CD14-positive monocyte (primary cell): ENCODE data around the gene SLC47A2. TPM values are rescaled to one million over a fixed set of nuclear protein-coding genes. Genes with fewer than 3 reads are reported as not detected.

Experiments used
- DNase-seq, 3 donors: peaks; one replicate each; pipeline ENCODE4 v3.0.0-alpha.2; 2011 to 2022
- H2AFZ ChIP-seq: 2 replicates; pipeline ENCODE4 v1.6.0; 2012; ENCODE audit warnings: mild to moderate bottlenecking, low read depth, low read length, inconsistent platforms; ENCODE audit not compliant: insufficient read depth, poor library complexity, severe bottlenecking
- H3K27ac ChIP-seq, 2 donors: 1 replicate in 1 of 2; 2 replicates in 1 of 2; pipeline ENCODE4 v1.5.1; 2012 to 2013; ENCODE audit warnings: low read length in 2 of 2, control low read depth in 1 of 2, inconsistent platforms in 1 of 2, low read depth in 1 of 2, mild to moderate bottlenecking in 1 of 2
- H3K27me3 ChIP-seq, 2 donors: one replicate each; pipeline versions ENCODE4 v1.6.0 to v1.6.1; 2011 to 2013; ENCODE audit warnings: low read length in 2 of 2; ENCODE audit not compliant: control insufficient read depth in 2 of 2, insufficient read depth in 2 of 2
- H3K36me3 ChIP-seq, 2 donors: replicated peaks in 1 of 2; 1 replicate in 1 of 2; 2 replicates in 1 of 2; pipeline versions ENCODE4 v1.5.1 to v1.6.1; 2012 to 2013; ENCODE audit warnings: low read length in 2 of 2, control low read depth in 1 of 2, inconsistent platforms in 1 of 2, mild to moderate bottlenecking in 1 of 2; ENCODE audit not compliant: insufficient read depth in 2 of 2, control insufficient read depth in 1 of 2
- H3K4me1 ChIP-seq, 2 donors: 1 replicate in 1 of 2; 2 replicates in 1 of 2; pipeline versions ENCODE4 v1.5.1 to v1.6.1; 2012 to 2013; ENCODE audit warnings: low read length in 2 of 2, control low read depth in 1 of 2, inconsistent platforms in 1 of 2, mild to moderate bottlenecking in 1 of 2, moderate library complexity in 1 of 2; ENCODE audit not compliant: insufficient read depth in 2 of 2, control insufficient read depth in 1 of 2
- H3K4me2 ChIP-seq: replicated peaks from 2 replicates; pipeline ENCODE3; 2012; ENCODE audit warnings: low read length, moderate library complexity, mild to moderate bottlenecking; ENCODE audit not compliant: poor library complexity, severe bottlenecking; ENCODE audit errors: extremely low read depth
- H3K4me3 ChIP-seq, 3 experiments: fragments of 200-600 bp in 1 of 3; sonication (generic) in 1 of 3; replicated peaks in 1 of 3; 1 replicate in 2 of 3; 2 replicates in 1 of 3; pipeline ENCODE4 v1.5.1; 2011 to 2013; ENCODE audit warnings: low read length in 3 of 3, mild to moderate bottlenecking in 3 of 3, control low read depth in 2 of 3, low read depth in 2 of 3, inconsistent platforms in 1 of 3, moderate library complexity in 1 of 3
- H3K79me2 ChIP-seq: 2 replicates; pipeline ENCODE4 v1.6.0; 2012; ENCODE audit warnings: mild to moderate bottlenecking, control low read depth, inconsistent platforms, low read length, moderate library complexity; ENCODE audit not compliant: insufficient read depth
- H3K9ac ChIP-seq: 2 replicates; pipeline ENCODE4 v1.6.0; 2017; ENCODE audit warnings: low read length, mild to moderate bottlenecking; ENCODE audit not compliant: insufficient read depth, poor library complexity, severe bottlenecking
- H3K9me3 ChIP-seq, 2 donors: replicated peaks in 1 of 2; 1 replicate in 1 of 2; 2 replicates in 1 of 2; pipeline versions ENCODE4 v1.5.1 to v1.6.1; 2012 to 2013; ENCODE audit warnings: low read length in 2 of 2, control low read depth in 1 of 2; ENCODE audit not compliant: control insufficient read depth in 1 of 2, insufficient read depth in 1 of 2
- H4K20me1 ChIP-seq: 2 replicates; pipeline ENCODE4 v1.6.0; 2012; ENCODE audit warnings: mild to moderate bottlenecking, low read length, control low read depth, moderate library complexity; ENCODE audit not compliant: insufficient read depth
- H3K27ac Mint-ChIP-seq, 7 donors: one replicate each; pipeline ENCODE4 v1.8.0; 2020; ENCODE audit warnings: mild to moderate bottlenecking in 7 of 7, mixed read lengths in 7 of 7, moderate library complexity in 6 of 7, inconsistent platforms in 2 of 7
- H3K27me3 Mint-ChIP-seq, 3 donors: one replicate each; pipeline ENCODE4 v1.8.0; 2021 to 2022; ENCODE audit warnings: low read depth in 3 of 3, mild to moderate bottlenecking in 3 of 3, mixed read lengths in 3 of 3, moderate library complexity in 3 of 3, inconsistent platforms in 1 of 3
- H3K36me3 Mint-ChIP-seq, 2 donors: one replicate each; pipeline ENCODE4 v1.8.0; 2020; ENCODE audit warnings: mixed read lengths in 2 of 2, inconsistent platforms in 1 of 2, mild to moderate bottlenecking in 1 of 2
- H3K4me1 Mint-ChIP-seq: one replicate; pipeline ENCODE4 v1.8.0; 2020; ENCODE audit warnings: mild to moderate bottlenecking, mixed read lengths
- H3K4me3 Mint-ChIP-seq, 2 donors: one replicate each; pipeline ENCODE4 v1.8.0; 2020; ENCODE audit warnings: mild to moderate bottlenecking in 2 of 2, mixed read lengths in 2 of 2, moderate library complexity in 1 of 2
- H3K9me3 Mint-ChIP-seq, 7 donors: one replicate each; pipeline ENCODE4 v1.8.0; 2020 to 2022; ENCODE audit warnings: mixed read lengths in 7 of 7, mild to moderate bottlenecking in 6 of 7, moderate library complexity in 6 of 7, inconsistent platforms in 2 of 7
- CTCF ChIP-seq: fragments of 200-600 bp; IDR thresholded peaks from one replicate; pipeline ENCODE4 v1.8.0; 2022; ENCODE audit warnings: antibody characterized with exemption, mild to moderate bottlenecking
- WGBS: methylation state at CpG from one replicate; pipeline ENCODE4 v1.1.5; 2013; ENCODE audit warnings: missing lambda C conversion rate; ENCODE audit not compliant: insufficient coverage; 5-methylcytosine and 5-hydroxymethylcytosine counted together
- intact Hi-C, 2 donors: fragments of 100-400 bp; cut with micrococcal nuclease; formaldehyde crosslinking; loops; one replicate each; pipeline versions ENCODE4 v1.15.0 to v1.15.1; 2023
- polyA plus RNA-seq, 3 donors: library from polyadenylated mRNA; depleted of rRNA in 1 of 3; unstranded in 2 of 3; stranded (reverse) in 1 of 3; fragments of 300-500 nt in 2 of 3; fragments of >200 nt in 1 of 3; fragmentation: Illumina TruSeq in 2 of 3; gene quantifications; 1 replicate in 2 of 3; 2 replicates in 1 of 3; pipeline ENCODE4 v1.2.3, GENCODE V29; 2012 to 2021

SLC47A2 gene
- polyA plus RNA-seq, 3 donors, result not detected

GRCh38 chr17:19718041-19718612 lies 1.7 kb upstream of the SLC47A2 start:
- intact Hi-C loops, result no loop called here
- Histone ChIP-seq H3K4me2 (no peak overlapping the region), H3K27ac (no peak overlapping the region), H4K20me1 (no peaks in the 10 kb centered on the region), H3K4me1 (peaks cover 9 to 13% of the 10 kb centered on the region in 2 donors), H3K79me2 (no peaks in the 10 kb centered on the region), H2AFZ (no peak overlapping the region), H3K36me3 (no peaks in the 10 kb centered on the region), H3K9me3 (no peaks in the 10 kb centered on the region), H3K4me3 (no peak overlapping the region), H3K27me3 (no peaks in the 10 kb centered on the region), H3K9ac (no peak overlapping the region)
- no peak overlapping the region for H3K4me3 Mint-ChIP-seq
- WGBS, result 94% methylated on average over 12 of the region's 12 CpGs
- H3K4me1 Mint-ChIP-seq, result peaks cover 10% of the 10 kb centered on the region
- H3K27ac Mint-ChIP-seq, result no peak overlapping the region
- no peak for DNase-seq
- H3K9me3 Mint-ChIP-seq, result no peaks in the 10 kb centered on the region
- peaks cover 0 to 8% (median 0%) of the 10 kb centered on the region in 3 donors for H3K27me3 Mint-ChIP-seq
- TF ChIP-seq CTCF, result no peak
- H3K36me3 Mint-ChIP-seq, result no peaks in the 10 kb centered on the region

DNA sequence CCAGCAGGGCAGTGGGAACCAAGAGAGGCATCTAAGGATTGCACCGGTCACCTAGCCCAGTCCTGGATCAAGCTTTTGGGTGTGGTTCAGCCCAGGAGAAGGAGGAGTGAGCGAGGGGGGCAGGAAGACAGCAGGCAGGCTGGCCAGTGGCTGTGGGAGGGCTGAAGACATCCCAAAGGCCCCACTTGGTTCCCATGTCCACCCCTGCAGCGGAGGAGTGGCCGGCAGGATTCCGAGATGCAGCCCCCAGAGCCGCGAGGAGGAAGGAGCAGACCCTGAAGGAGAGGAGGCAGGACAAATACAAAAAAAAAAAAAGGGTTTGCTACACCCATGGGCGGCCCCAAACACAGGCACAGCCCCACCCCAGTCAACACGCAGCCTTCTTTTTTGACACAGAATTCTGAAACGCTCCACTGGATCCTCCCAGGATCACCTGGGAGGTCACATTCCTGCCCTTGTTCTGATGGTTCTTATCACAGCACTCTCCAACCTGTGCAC lies 1.1 kb upstream of the SLC47A2 start:
- Histone ChIP-seq H3K4me1 (peaks cover 9 to 13% of the 10 kb centered on the region in 2 donors), H3K79me2 (no peaks in the 10 kb centered on the region), H3K9ac (no peak overlapping the region), H3K9me3 (no peaks in the 10 kb centered on the region), H3K27me3 (no peaks in the 10 kb centered on the region), H3K4me2 (no peak overlapping the region), H2AFZ (no peak overlapping the region), H3K4me3 (no peak overlapping the region), H3K36me3 (no peaks in the 10 kb centered on the region), H4K20me1 (no peaks in the 10 kb centered on the region), H3K27ac (no peak overlapping the region)
- WGBS, result 95% methylated on average over 7 of the region's 10 CpGs
- intact Hi-C loops, result no loop called here
- no peak overlapping the region for H3K4me3 Mint-ChIP-seq
- TF ChIP-seq CTCF, result no peak
- peaks cover 0 to 8% (median 0%) of the 10 kb centered on the region in 3 donors for H3K27me3 Mint-ChIP-seq
- no peaks in the 10 kb centered on the region for H3K9me3 Mint-ChIP-seq
- no peaks in the 10 kb centered on the region for H3K36me3 Mint-ChIP-seq
- DNase-seq, result no peak
- H3K4me1 Mint-ChIP-seq, result peaks cover 10% of the 10 kb centered on the region
- no peak overlapping the region for H3K27ac Mint-ChIP-seq
